Activated CD4-positive, alpha-beta T cell treated with anti-CD3 and anti-CD28 coated beads, Interleukin-2, amount 10 ng/mL, durations not matched to agents 24 days and 14 days (primary cell): ENCODE measurements around the gene POLR1A. TPM values are rescaled to one million over a fixed set of nuclear protein-coding genes. Genes with fewer than 3 reads are reported as not detected.
A peak's percentile ranks its signal among the peaks of the same experiment; 100 is the strongest.
"Not testable (repeated sequence)": the region's sequence is repeated elsewhere in the genome, so short reads cannot be mapped to it uniquely, and the experiment has no call there.

Source experiments
- DNase-seq: peaks from one replicate; pipeline ENCODE4 v3.0.0; 2022
- H3K27ac Mint-ChIP-seq: one replicate; pipeline ENCODE4 v1.8.0; 2022; ENCODE audit warnings: mild to moderate bottlenecking, mixed read lengths
- H3K27me3 Mint-ChIP-seq: one replicate; pipeline ENCODE4 v1.8.0; 2022; ENCODE audit warnings: mixed read lengths
- H3K36me3 Mint-ChIP-seq: one replicate; pipeline ENCODE4 v1.8.0; 2022; ENCODE audit warnings: low read depth, mild to moderate bottlenecking, mixed read lengths
- H3K4me1 Mint-ChIP-seq: one replicate; pipeline ENCODE4 v1.8.0; 2021; ENCODE audit warnings: mixed read lengths
- H3K4me3 Mint-ChIP-seq: one replicate; pipeline ENCODE4 v1.8.0; 2022; ENCODE audit warnings: mild to moderate bottlenecking, moderate library complexity, mixed read lengths
- H3K9me3 Mint-ChIP-seq: one replicate; pipeline ENCODE4 v1.8.0; 2021; ENCODE audit warnings: mixed read lengths
- intact Hi-C: fragments of 100-400 bp; cut with micrococcal nuclease; formaldehyde crosslinking; loops from one replicate; pipeline ENCODE4 v1.15.1; 2023
- total RNA-seq: library from RNA; stranded (reverse); gene quantifications from 2 replicates; pipeline ENCODE4 v1.2.3, GENCODE V29; 2022

POLR1A gene
- total RNA-seq, 1 donor from 2014 or later: 73.5 TPM

DNA sequence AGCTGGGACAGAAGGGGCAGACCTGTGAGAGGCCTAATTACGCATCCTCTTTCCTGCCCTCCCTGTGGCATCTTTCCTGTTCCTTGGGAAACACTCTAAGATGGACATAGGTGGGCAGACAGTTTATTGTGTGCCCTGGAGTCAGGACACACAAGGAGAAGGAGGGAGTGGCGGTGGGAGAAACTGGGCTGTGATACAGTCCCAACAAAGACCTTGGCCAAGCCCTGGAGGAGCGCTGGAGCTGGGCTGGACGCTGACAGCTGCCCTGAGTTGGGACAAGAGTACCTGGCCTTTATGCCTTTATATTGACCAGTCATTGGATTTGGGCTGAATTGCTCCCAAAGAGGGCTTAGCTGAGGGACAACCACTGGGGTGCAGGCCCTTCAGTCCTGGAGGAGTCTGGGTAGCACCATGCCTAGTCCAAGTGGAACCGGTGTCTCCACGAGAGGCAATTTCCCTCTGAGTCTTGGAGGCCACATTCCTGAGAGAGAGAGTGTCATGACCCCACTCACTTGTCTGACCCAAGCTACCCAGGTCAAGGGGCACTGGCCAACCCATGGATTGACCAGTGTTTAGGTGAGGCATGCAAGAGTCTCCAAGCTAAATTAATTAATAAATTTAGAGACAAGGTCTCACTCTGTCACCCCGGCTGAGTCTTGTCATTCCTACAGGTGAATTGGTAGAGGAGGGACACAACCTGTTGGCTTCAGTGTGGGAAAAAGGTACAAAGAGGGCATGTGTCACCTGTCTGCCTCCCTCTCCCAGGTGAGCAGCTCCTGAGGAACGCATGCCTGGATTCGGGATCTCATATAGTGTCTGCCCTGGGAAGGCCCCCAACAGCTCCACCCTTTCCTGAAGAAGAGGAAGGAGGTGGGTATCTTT is 109.8 kb downstream of the POLR1A start:
- Mint-ChIP-seq H3K27ac (no peak overlapping the region), H3K27me3 (no peaks in the 10 kb centered on the region), H3K4me1 (peaks cover 69% of the 10 kb centered on the region), H3K4me3 (no peak overlapping the region), H3K9me3 (peaks cover 3% of the 10 kb centered on the region), H3K36me3 (peaks cover 4% of the 10 kb centered on the region)
- intact Hi-C loops: loop anchor here (5.0 kb wide), 1 partner anchor 144 kb away; no protein-coding TSS in a partner anchor
- no peak for DNase-seq

DNA sequence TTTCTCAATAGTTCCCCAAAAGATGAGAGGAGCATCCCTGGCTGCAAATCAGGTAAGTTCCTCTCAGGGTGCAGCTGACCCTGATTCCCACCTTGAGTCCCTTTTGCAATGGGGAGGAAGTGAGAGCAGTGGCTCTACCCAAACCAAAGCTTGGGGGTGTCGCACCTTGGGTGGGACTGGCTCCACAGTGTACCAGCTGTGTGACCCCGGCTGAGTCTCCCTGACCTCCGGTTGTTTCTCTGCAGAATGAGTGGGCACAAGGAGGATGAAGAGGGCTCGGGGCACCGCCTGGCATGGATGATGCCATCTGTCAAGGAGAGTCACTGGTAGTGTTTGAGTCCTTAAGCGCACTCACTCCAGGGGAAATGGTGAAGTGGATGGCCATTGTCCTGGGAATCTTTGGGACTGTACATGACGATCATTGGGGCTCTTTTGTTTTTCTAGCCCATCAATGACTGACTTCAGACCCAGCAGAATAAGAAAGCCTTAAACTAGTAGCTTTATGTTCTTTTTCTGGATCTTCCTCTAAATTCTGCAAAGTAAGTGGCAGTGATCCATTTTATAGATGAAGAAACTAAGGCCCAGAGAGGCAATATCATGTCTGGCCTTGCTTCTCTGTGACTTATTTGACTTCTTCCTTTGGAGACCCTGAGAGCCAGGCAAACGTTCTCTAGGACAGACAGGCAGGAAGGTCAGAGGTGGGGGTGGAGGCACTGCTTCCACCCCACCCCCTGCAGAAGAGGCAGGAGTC is 110.6 kb downstream of the POLR1A start:
- intact Hi-C loops: loop anchor here (1.0 to 5.0 kb wide), 2 partner anchors 43 to 143 kb away; no protein-coding TSS in a partner anchor
- no peak overlapping the region for H3K27ac Mint-ChIP-seq
- H3K27me3 Mint-ChIP-seq: no peaks in the 10 kb centered on the region
- no peak for DNase-seq
- H3K4me3 Mint-ChIP-seq: peak overlapping the region; percentile 37
- H3K36me3 Mint-ChIP-seq: peaks cover 3% of the 10 kb centered on the region
- H3K4me1 Mint-ChIP-seq: peaks cover 61% of the 10 kb centered on the region
- H3K9me3 Mint-ChIP-seq: peaks cover under 1% of the 10 kb centered on the region

DNA sequence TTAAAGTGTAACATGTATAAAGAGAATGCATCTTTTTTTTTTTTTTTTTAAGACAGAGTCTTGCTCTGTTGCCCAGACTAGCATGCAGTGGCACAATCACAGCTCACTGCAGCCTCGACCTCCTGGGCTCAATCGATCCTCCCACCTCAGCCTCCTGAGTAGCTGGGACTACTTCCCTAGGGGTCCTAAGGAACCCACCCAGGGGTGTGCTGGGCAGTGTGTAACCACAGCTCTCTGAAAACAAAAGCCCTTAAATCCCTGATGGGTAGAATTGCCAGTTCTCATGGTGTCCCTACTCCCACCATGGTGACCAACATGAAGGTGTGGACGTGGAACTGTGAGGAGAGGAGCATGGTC is 111.3 kb downstream of the POLR1A start:
- H3K36me3 Mint-ChIP-seq: peaks cover 2% of the 10 kb centered on the region
- H3K9me3 Mint-ChIP-seq: no peaks in the 10 kb centered on the region
- peak overlapping the region; percentile 54 for H3K4me3 Mint-ChIP-seq
- peak overlapping the region; percentile 67 for H3K27ac Mint-ChIP-seq
- no peaks in the 10 kb centered on the region for H3K27me3 Mint-ChIP-seq
- no peak for DNase-seq
- intact Hi-C loops: loop anchor here (1.0 kb wide), 1 partner anchor 44 kb away; no protein-coding TSS in a partner anchor
- peaks cover 56% of the 10 kb centered on the region for H3K4me1 Mint-ChIP-seq

DNA sequence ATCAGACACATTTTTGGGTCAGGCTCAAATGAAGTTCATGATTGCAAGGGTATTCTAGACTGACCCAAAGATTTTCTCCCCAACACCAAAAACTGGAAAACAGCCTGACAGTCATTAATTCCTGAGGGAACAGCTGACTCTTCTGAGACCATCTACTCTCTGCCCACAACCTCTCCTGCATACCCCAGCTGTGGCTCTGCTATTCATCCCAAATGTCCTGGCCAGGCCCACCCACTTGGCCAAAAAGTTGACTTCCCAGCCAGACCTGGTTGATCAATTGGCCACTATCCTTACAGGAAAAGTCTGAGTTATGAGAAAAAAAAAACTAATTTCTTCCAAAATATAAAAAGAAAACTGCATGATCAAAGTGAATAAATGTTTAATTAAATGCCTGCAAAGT is 113.1 kb downstream of the POLR1A start:
- intact Hi-C loops: no loop called here
- H3K27ac Mint-ChIP-seq: no peak overlapping the region

DNA sequence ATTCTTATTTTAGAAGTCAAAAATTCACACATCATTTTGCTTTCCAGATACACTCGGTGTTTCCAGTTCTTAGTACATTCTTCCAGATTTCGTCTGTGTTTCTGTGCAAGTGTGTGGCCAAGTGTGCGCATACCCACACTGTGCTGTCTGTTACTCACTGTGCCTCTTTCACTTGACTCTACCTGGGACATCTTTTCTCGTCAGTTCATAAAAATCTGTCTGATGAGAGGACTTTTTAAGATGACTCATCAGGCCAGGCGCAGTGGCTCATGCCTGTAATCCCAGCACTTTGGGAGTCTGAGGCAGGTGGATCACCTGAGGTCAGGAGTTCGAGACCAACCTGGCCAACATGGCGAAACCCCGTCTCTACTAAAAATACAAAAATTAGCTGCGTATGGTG is 113.6 kb downstream of the POLR1A start:
- DNase-seq, H3K9me3 Mint-ChIP-seq, H3K36me3 Mint-ChIP-seq, intact Hi-C loops, H3K27ac Mint-ChIP-seq, H3K4me3 Mint-ChIP-seq, H3K27me3 Mint-ChIP-seq: not testable (repeated sequence)
- peaks cover 42% of the 10 kb centered on the region for H3K4me1 Mint-ChIP-seq

More for the DNA sequence above, 113.1 kb downstream of the POLR1A start:
- no peak for DNase-seq
- Mint-ChIP-seq H3K9me3 (no peaks in the 10 kb centered on the region), H3K27me3 (no peaks in the 10 kb centered on the region), H3K4me3 (no peak overlapping the region), H3K4me1 (peaks cover 48% of the 10 kb centered on the region), H3K36me3 (peaks cover 2% of the 10 kb centered on the region)

DNA sequence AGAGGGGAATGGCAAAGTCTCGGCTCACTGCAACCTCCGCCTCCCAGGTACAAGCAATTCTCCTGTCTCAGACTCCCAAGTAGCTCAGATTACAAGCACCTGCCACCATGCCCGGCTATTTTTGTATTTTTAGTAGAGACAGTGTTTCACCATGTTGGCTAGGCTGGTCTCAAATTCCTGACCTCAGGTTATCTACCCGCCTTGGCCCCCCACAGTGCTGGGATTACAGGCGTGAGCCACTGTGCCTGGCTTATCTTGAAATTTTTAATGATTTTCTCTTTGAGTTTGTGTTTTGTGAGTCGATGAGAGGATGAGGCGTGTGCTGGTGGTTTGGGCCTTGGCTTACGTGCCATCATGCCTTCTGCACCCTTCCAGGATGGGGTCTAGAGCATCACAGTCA is 115.6 kb downstream of the POLR1A start:
- no peak for DNase-seq
- Mint-ChIP-seq H3K4me1 (peaks cover 27% of the 10 kb centered on the region), H3K9me3 (no peaks in the 10 kb centered on the region), H3K27me3 (no peaks in the 10 kb centered on the region), H3K27ac (no peak overlapping the region), H3K4me3 (no peak overlapping the region), H3K36me3 (no peaks in the 10 kb centered on the region)
- intact Hi-C loops: no loop called here

DNA sequence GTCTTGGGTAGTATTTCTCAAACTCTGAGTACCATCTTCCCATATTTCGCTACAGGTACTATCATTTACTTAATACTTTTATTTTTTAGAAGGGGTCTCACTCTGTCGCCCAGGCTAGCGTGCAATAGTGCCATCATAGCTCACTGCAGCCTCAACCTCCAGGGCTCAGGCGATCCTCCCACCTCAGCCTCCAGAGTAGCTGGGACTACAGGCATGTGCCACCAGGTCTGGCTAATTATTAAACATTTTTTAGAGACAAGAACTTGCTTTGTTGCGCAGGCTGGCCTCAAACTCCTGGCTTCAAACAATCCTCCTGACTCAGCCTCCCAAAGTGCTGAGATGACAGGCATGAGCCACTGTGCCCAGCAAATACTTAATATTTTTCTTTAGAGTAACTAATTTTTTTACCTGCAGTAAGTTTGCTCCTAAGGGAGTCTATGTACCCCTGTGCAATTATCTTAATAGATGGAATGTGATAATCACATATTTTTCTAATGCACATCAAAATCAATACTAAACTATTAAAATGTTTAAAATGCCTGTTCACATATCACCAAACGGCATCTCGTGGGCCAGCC is 116.3 kb downstream of the POLR1A start:
- Mint-ChIP-seq H3K36me3 (no peaks in the 10 kb centered on the region), H3K27ac (no peak overlapping the region), H3K9me3 (no peaks in the 10 kb centered on the region), H3K27me3 (no peaks in the 10 kb centered on the region), H3K4me3 (no peak overlapping the region), H3K4me1 (peaks cover 20% of the 10 kb centered on the region)
- intact Hi-C loops: no loop called here
- peak; percentile 50 for DNase-seq

DNA sequence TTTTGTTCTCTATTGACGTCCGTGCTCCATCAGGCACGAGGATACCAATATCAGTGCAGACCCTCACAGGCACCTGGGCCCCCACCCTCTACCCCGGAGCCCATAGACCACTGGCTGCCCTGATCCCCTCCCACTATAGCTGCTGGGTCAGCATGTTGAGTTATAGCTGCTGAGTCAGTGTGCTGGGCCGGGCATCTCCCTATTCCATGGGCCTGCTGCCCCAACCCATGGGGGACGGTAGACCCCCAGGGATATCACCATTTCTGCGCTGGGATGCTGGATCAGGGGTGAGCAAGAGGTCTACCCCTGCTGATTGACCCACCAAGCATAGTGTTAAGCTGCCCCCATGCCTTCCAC is 116.8 kb downstream of the POLR1A start:
- no peak overlapping the region for H3K4me3 Mint-ChIP-seq
- H3K27me3 Mint-ChIP-seq: no peaks in the 10 kb centered on the region
- no peaks in the 10 kb centered on the region for H3K9me3 Mint-ChIP-seq
- H3K4me1 Mint-ChIP-seq: peaks cover 15% of the 10 kb centered on the region
- peak; percentile 52 for DNase-seq
- intact Hi-C loops: no loop called here
- peak overlapping the region; percentile 5 for H3K27ac Mint-ChIP-seq
- H3K36me3 Mint-ChIP-seq: no peaks in the 10 kb centered on the region

DNA sequence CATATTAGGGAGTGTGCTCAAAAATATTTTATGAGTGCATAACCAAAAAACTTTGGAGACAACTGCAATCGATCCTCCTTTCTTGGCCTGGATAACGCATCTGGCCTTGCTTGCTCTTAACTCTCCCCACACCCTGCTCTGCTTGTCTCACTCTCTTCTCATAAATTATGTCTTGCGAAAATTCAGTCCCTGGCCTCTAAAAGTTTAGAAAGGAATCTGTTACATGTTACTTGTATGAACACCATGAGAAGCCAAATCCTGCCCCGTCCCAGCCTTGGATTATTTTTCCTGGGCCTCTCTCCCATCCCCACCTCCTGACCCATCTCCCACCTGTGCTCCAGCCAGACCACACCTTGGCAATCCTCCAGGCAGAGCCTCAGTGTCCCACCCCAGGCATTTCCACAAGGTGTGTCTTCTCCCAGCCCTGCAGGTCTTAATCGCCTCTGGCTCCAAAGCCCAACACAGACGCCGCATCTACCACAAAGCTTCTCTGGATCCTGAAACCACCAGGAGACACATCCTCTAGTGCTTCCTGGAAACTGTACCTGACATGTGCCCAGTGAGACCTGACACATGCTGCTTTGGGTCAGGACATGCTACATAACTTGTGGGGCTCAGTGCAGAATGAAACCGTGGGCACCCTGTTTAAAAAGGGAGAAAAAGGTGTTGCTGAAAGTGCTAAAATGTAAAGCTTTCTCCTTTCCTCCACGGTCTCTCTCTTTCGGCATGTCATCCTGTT is 117.3 kb downstream of the POLR1A start:
- peaks cover 12% of the 10 kb centered on the region for H3K4me1 Mint-ChIP-seq
- no peaks in the 10 kb centered on the region for H3K36me3 Mint-ChIP-seq
- H3K27ac Mint-ChIP-seq: no peak overlapping the region

DNA sequence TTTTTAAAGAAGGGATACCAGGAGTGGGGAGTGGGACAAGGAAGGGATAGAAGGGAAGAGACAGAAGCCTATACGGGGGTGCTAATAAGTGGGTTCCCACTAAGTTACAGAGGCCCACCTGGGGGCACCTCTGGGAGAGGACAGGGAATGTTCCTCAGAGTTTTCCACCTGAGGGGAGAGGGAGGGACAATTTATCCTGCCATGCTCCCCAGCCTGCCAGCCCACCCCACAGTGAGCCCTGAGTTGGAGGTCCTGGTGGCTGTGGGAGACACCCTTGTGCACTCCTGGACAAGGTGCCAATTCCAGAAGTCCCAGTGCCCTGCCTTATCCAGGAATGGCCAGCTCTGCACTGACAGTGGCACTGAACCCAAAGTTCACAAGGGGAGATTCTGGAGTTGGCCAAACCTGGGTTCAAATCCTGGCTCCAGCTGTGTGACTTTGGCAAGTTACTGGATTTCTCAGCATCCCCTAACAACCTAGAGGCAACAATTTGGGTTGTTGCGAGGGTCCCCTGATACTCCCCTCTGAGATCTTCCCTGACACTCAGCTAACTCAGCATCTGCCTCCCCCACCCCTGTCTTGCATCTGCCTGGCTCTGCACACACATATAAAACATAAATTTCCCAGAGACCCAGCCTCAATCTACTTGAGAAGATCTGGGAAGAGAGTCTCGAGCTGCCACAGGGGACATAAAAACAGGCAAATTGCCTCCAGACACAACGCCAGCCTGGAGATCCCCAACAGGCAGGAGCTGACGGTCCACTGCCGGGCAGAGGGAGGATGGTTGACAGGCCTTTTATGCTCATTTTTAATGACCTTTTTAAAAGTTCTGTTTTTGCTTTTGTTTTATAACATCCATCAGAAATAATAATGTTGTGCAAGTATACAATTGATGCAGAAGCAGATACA is 118.2 kb downstream of the POLR1A start:
- no peak overlapping the region for H3K4me3 Mint-ChIP-seq
- DNase-seq: peak; percentile 49
- H3K36me3 Mint-ChIP-seq: no peaks in the 10 kb centered on the region
- no peak overlapping the region for H3K27ac Mint-ChIP-seq
- no peaks in the 10 kb centered on the region for H3K9me3 Mint-ChIP-seq
- H3K4me1 Mint-ChIP-seq: peaks cover 8% of the 10 kb centered on the region
- H3K27me3 Mint-ChIP-seq: peaks cover 4% of the 10 kb centered on the region
- intact Hi-C loops: no loop called here

More for the DNA sequence above, 117.3 kb downstream of the POLR1A start:
- DNase-seq: peak; percentile 53
- intact Hi-C loops: no loop called here
- Mint-ChIP-seq H3K4me3 (no peak overlapping the region), H3K27me3 (no peaks in the 10 kb centered on the region), H3K9me3 (no peaks in the 10 kb centered on the region)

DNA sequence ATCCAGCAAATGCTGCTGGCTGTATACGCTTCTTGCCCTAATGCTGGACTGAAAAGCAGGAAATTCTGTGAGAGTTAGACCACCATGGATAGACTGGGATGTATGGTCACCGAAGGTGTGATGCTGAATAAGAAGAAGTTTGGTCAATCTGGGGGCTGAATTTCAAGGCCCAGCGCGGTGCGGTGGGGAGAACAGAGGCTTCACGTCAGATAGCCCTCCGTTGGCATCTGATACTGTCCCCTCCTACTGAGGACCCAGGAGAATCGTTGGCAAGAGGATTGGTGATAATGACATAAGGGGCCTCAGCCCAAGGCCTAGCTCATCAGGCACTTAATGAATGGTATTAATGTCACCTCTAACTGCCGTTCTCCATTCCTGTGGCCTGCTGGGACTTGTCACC is 119.6 kb downstream of the POLR1A start:
- H3K9me3 Mint-ChIP-seq: no peaks in the 10 kb centered on the region
- intact Hi-C loops: no loop called here
- no peak overlapping the region for H3K27ac Mint-ChIP-seq
- H3K36me3 Mint-ChIP-seq: no peaks in the 10 kb centered on the region
- H3K27me3 Mint-ChIP-seq: peaks cover 6% of the 10 kb centered on the region
- peak; percentile 45 for DNase-seq
- H3K4me3 Mint-ChIP-seq: no peak overlapping the region
- peaks cover 6% of the 10 kb centered on the region for H3K4me1 Mint-ChIP-seq

DNA sequence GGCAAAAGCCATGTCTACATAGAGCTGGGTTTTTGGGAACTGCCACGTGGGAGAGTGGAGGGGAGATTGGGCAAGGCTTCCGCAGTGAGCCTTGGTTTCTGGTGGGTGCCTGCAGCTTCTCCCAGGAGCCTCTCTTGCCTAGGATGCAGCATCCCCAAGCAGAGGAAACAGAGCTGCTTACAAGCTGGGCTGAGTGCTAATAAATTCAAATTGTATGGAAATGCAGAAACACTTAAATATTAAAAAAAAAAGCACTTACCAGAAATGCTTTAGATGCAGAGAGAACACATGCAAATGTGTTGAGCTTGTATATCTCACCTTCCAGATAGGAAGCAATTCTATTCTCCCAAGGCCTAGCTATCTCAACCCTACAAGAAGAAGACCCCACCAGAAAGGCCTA is 120.9 kb downstream of the POLR1A start:
- H3K36me3 Mint-ChIP-seq: no peaks in the 10 kb centered on the region
- H3K4me1 Mint-ChIP-seq: peaks cover 5% of the 10 kb centered on the region
- no peak overlapping the region for H3K27ac Mint-ChIP-seq
- DNase-seq: no peak
- H3K9me3 Mint-ChIP-seq: no peaks in the 10 kb centered on the region
- intact Hi-C loops: no loop called here
- no peak overlapping the region for H3K4me3 Mint-ChIP-seq
- peaks cover 9% of the 10 kb centered on the region for H3K27me3 Mint-ChIP-seq

DNA sequence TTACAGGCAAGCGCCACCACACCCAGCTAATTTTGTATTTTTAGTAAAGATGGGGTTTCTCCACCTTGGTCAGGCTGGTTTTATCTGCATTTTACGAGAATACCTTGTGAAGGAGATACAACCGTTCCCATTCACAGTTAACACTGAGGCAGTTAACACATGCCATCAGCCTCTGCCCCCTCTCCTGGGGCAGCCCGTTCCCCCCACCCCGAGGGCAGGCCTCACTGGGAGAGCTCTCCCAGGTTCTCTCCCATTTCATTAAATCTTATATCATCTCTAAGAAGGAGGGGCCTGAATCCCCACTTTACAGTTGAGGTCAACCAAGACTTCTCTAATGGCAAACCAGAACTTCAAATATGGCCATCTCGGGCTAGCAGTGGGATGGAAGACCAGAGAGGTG is 121.9 kb downstream of the POLR1A start:
- Mint-ChIP-seq H3K9me3 (no peaks in the 10 kb centered on the region), H3K27me3 (peaks cover 16% of the 10 kb centered on the region), H3K4me1 (peaks cover 6% of the 10 kb centered on the region), H3K27ac (no peak overlapping the region), H3K36me3 (no peaks in the 10 kb centered on the region), H3K4me3 (no peak overlapping the region)
- DNase-seq: no peak
- intact Hi-C loops: no loop called here
